Lower lobe of right lung (tissue), 2 donors: ENCODE results near the gene C6orf141. TPM values are rescaled to one million over a fixed set of nuclear protein-coding genes. Genes with fewer than 3 reads are reported as not detected.

ENCODE experiments used
- ATAC-seq, 2 donors: fragments of 200-7000 bp; cut with Tn5 transposase; one replicate each; pipeline ENCODE4 v1.9.1; 2020 to 2022; ENCODE audit warnings: mild to moderate bottlenecking in 2 of 2, moderate library complexity in 2 of 2
- DNase-seq: peaks from one replicate; pipeline ENCODE4 v3.0.0-alpha.2; 2020
- H3K27ac ChIP-seq: fragments of 200-600 bp; one replicate; pipeline ENCODE4 v1.8.0; 2022
- H3K27me3 ChIP-seq: fragments of 200-600 bp; one replicate; pipeline ENCODE4 v1.8.0; 2022; ENCODE audit warnings: low read depth
- H3K36me3 ChIP-seq: fragments of 200-600 bp; one replicate; pipeline ENCODE4 v1.8.0; 2022; ENCODE audit warnings: mild to moderate bottlenecking
- H3K4me1 ChIP-seq: fragments of 200-600 bp; one replicate; pipeline ENCODE4 v1.8.0; 2022
- H3K4me3 ChIP-seq: fragments of 200-600 bp; one replicate; pipeline ENCODE4 v1.8.0; 2022; ENCODE audit warnings: mild to moderate bottlenecking
- H3K9me3 ChIP-seq: fragments of 200-600 bp; one replicate; pipeline ENCODE4 v1.8.0; 2022
- CTCF ChIP-seq: fragments of 200-600 bp; IDR thresholded peaks from one replicate; pipeline ENCODE4 v1.8.0; 2022; ENCODE audit warnings: antibody characterized with exemption, mild to moderate bottlenecking
- intact Hi-C: fragments of 100-400 bp; cut with DNase I; formaldehyde crosslinking; loops from one replicate; pipeline ENCODE4 v1.11.0; 2022
- long read RNA-seq: library from polyadenylated mRNA; unstranded; transcript quantifications from one replicate; pipeline ENCODE4 v2.0.0, GENCODE V29; 2021
- total RNA-seq: library from RNA; stranded (reverse); fragmentation: NEBNext Ultra II Directional; extraction: Animal tissue kit (Norgen Biotek cat#: 25700); gene quantifications from one replicate; pipeline ENCODE4 v1.2.1, GENCODE V29; 2021
- donor health status: DM: no; HTN: yes; CAD: no; lungs with severe emphysema.

Gene C6orf141
- 4.1 TPM for total RNA-seq
- long read RNA-seq, partial matches to known transcripts = 0 of 2 reads
- long read RNA-seq, other reads (novel, unspliced or antisense) = 2 of 2 reads

- Histone ChIP-seq H3K9me3 (no peaks in the 10 kb centered on the region), H3K27me3 (peaks cover 15% of the 10 kb centered on the region), H3K4me3 (peak within 1 kb of the TSS; percentile 54), H3K27ac (no peak within 1 kb of the TSS), H3K36me3 (no peaks in the 10 kb centered on the region), H3K4me1 (peaks cover 20% of the 10 kb centered on the region)
- DNase-seq = peak; percentile 48
- ATAC-seq = peak; percentile 76 to 80
- TF ChIP-seq CTCF = no peak
- intact Hi-C loops = no loop called here
Observed at GRCh38 chr6:49550492-49551077, at the start of gene C6orf141. Gene C6orf141 (plus strand): TSS chr6:49550668. CDS start chr6:49550793, 125 bp downstream.

DNA sequence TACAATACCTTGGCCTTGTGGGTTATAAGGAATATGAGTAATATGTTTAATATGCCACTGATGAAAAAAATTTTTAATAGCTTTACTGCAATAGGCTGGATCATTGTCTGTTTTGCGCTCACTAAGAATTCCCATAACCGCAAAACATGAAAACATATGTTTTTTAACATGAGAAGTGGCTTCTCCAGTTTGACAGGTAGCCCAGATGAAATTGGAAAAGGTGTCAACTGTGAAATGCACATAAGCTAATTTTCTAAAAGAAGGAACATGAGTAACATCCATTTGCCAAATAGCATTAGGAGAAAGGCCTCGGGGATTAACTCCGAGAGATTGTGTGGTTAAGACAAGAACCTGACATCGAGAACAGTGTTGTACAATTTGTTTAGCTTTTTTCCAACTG, 45.8 kb upstream of the C6orf141 start:
- intact Hi-C loops = no loop called here
- no peaks in the 10 kb centered on the region for H3K36me3 ChIP-seq
- TF ChIP-seq CTCF = no peak
- no peaks in the 10 kb centered on the region for H3K9me3 ChIP-seq
- H3K4me3 ChIP-seq = no peak overlapping the region
- no peaks in the 10 kb centered on the region for H3K4me1 ChIP-seq
- DNase-seq = no peak
- H3K27me3 ChIP-seq = no peaks in the 10 kb centered on the region
- no peak overlapping the region for H3K27ac ChIP-seq
- no peak for ATAC-seq

DNA sequence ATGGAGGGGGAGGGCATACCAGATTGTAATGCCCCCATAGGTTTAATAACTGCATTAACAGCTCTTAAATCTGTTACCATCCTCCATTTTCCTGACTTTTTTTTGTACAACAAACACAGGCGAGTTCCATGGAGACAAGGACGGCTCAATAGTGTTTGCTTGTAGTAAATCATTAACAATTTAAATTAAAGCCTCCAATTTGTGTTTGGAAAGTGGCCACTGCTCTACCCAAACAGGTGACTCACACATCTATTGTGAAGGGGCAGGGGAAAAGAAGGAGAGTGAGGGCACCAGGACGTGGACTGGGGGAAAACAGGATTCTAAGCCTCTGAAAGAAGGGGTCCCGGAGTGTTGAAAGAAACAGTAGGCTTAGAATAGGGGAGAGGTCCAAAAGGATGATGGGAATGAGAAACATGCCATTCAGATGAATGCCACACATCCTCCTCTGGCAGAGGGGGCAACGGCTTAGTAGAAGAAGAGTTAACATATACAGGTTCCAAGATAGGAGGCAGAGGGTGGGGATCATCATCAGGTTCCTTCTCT, 43.8 kb upstream of the C6orf141 start:
- ATAC-seq (no peak), DNase-seq (no peak)
- TF ChIP-seq CTCF = no peak
- H3K4me1 ChIP-seq = no peaks in the 10 kb centered on the region
- no peaks in the 10 kb centered on the region for H3K9me3 ChIP-seq
- no peaks in the 10 kb centered on the region for H3K27me3 ChIP-seq
- H3K36me3 ChIP-seq = no peaks in the 10 kb centered on the region
- no peak overlapping the region for H3K4me3 ChIP-seq
- intact Hi-C loops = no loop called here
- no peak overlapping the region for H3K27ac ChIP-seq

- Histone ChIP-seq H3K36me3 (no peaks in the 10 kb centered on the region), H3K27me3 (peaks cover 1% of the 10 kb centered on the region), H3K27ac (no peak overlapping the region), H3K4me3 (no peak overlapping the region), H3K9me3 (no peaks in the 10 kb centered on the region), H3K4me1 (no peaks in the 10 kb centered on the region)
- ATAC-seq = no peak
- DNase-seq = no peak
- intact Hi-C loops = no loop called here
- TF ChIP-seq CTCF = no peak
Observed at GRCh38 chr6:49509342-49509741, 41.1 kb upstream of the C6orf141 start.

DNA sequence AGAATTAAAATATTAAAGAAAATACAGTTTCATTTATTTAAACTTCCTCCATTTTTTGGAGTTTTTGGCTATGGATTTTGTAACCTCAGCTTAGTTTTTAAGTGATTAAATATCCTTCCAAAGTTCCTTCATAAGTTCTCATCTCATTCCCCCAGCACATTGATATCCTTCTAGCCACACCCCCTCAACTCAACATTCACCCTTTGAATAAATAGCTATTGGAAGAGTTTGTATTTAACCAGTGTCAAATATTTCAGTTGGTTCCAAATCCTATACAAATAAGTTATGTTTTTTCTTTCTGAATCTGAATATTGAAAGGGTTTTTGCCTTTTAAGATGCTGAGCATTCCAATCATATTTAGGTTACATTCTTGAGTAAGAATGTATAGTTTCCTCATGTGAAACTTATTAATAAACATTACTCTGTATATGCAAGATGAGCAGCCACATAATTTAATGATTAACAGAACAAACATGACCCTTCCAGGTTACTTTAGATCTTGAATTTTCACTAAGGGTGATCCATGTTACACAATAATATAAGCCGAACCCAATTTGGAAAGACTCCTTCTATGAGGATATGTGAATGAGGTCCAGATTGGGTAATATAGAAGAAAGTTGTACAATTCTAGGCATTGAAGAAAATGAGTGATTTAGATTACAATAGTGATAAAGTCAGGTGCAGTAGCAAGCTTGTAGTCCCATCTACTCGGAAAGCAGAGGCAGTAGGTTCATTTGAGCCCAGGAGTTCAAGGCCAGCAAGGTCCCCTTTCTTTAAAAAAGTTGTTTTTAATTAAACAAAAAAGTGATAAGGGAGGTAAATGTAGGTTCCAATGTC, 37.1 kb upstream of the C6orf141 start:
- intact Hi-C loops = no loop called here
- no peaks in the 10 kb centered on the region for H3K36me3 ChIP-seq

More for the DNA sequence above, 37.1 kb upstream of the C6orf141 start:
- DNase-seq (no peak), ATAC-seq (no peak)
- TF ChIP-seq CTCF = no peak
- Histone ChIP-seq H3K27ac (no peak overlapping the region), H3K4me1 (no peaks in the 10 kb centered on the region), H3K27me3 (peaks cover 4% of the 10 kb centered on the region), H3K9me3 (no peaks in the 10 kb centered on the region), H3K4me3 (no peak overlapping the region)
